DLD1 (cell line): ENCODE data around the gene ANP32A.

Experiments used
- in situ Hi-C: cut with HindIII; loops from 2 replicates; pipeline ENCODE4 v1.10.0; 2017; ENCODE audit warnings: low sequenced_read_pairs

The ANP32A gene

GRCh38 chr15:68821190-68821840, 620 bp upstream of the ANP32A start:
- in situ Hi-C loops = no loop called here

GRCh38 chr15:68819495-68820294, 1.0 kb downstream of the ANP32A start:
- in situ Hi-C loops = no loop called here

GRCh38 chr15:68818769-68819494, 1.8 kb downstream of the ANP32A start:
- in situ Hi-C loops = no loop called here

- in situ Hi-C loops = no loop called here
Measured at GRCh38 chr15:68818066-68818768, 2.5 kb downstream of the ANP32A start.

GRCh38 chr15:68817304-68818065, 3.2 kb downstream of the ANP32A start:
- in situ Hi-C loops = no loop called here

GRCh38 chr15:68816795-68817303, 3.8 kb downstream of the ANP32A start:
- in situ Hi-C loops = no loop called here

- in situ Hi-C loops = no loop called here
Measured at GRCh38 chr15:68816158-68816557, 4.5 kb downstream of the ANP32A start.

- in situ Hi-C loops = no loop called here
Measured at GRCh38 chr15:68815598-68815997, 5.1 kb downstream of the ANP32A start.

- in situ Hi-C loops = no loop called here
Measured at GRCh38 chr15:68814596-68814995, 6.1 kb downstream of the ANP32A start.

GRCh38 chr15:68812597-68813431, 7.9 kb downstream of the ANP32A start:
- in situ Hi-C loops = no loop called here

GRCh38 chr15:68812069-68812468, 8.6 kb downstream of the ANP32A start:
- in situ Hi-C loops = no loop called here

GRCh38 chr15:68809517-68809916, 11.2 kb downstream of the ANP32A start:
- in situ Hi-C loops = no loop called here

- in situ Hi-C loops = no loop called here
Measured at GRCh38 chr15:68808770-68809169, 11.9 kb downstream of the ANP32A start.

- in situ Hi-C loops = no loop called here
Measured at GRCh38 chr15:68808091-68808490, 12.6 kb downstream of the ANP32A start.

- in situ Hi-C loops = no loop called here
Measured at GRCh38 chr15:68807249-68807648, 13.4 kb downstream of the ANP32A start.

GRCh38 chr15:68806220-68807060, 14.3 kb downstream of the ANP32A start:
- in situ Hi-C loops = no loop called here

- in situ Hi-C loops = no loop called here
Measured at GRCh38 chr15:68802373-68802772, 18.3 kb downstream of the ANP32A start.

GRCh38 chr15:68801572-68802148, 19.0 kb downstream of the ANP32A start:
- in situ Hi-C loops = no loop called here
